GM19023 (cell line): Measurements from ENCODE around the gene KRT7.

Experiments
- ATAC-seq: cut with Tn5 transposase; IDR thresholded peaks from one replicate; pipeline ENCODE4 v1.9.1; 2021; ENCODE audit warnings: mild to moderate bottlenecking, moderate library complexity; ENCODE audit not compliant: unreplicated experiment

Gene KRT7

DNA sequence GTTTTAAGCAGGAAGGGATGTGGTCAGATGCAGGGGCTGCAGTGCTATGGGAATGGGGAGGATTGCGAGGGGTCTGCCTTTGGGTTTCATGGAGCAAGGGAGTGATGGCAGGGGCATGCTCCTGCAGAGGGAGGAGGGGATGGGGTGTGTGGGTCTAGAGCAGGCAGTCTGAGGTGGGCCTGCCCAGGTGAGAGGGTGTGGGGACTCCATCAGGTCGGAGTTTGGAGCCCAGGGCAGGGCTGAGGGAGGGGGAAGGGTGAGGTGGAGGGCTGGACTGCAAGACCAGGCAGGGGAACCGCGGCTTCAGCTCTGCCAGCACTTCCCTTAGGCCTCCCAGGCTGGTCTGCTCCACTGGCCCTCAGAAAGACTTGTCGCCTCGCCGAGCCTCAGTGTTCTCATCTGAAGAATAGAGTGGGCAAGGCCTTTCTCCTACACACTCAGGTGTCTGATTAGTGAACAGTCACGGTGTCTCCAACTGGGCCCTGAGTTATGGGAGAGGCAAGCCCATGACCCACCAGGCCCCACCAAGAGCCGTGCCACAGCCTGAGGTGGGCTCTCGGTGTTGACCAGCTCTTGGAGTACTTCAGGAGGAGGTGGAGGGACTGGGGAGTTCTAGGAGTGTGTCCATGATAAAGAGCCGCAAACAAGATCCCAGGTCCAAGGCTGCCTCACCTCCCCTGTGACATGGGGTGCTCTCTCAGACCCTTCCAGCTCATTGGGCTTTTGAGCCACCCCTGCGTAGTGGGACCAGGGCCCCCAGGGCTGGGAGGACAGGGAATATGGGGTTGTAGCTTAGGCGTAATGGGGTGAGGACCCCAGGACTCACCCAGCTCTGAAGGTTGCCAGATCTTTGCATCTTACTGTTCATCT is 21.1 kb upstream of the KRT7 start:
- no peak for ATAC-seq

DNA sequence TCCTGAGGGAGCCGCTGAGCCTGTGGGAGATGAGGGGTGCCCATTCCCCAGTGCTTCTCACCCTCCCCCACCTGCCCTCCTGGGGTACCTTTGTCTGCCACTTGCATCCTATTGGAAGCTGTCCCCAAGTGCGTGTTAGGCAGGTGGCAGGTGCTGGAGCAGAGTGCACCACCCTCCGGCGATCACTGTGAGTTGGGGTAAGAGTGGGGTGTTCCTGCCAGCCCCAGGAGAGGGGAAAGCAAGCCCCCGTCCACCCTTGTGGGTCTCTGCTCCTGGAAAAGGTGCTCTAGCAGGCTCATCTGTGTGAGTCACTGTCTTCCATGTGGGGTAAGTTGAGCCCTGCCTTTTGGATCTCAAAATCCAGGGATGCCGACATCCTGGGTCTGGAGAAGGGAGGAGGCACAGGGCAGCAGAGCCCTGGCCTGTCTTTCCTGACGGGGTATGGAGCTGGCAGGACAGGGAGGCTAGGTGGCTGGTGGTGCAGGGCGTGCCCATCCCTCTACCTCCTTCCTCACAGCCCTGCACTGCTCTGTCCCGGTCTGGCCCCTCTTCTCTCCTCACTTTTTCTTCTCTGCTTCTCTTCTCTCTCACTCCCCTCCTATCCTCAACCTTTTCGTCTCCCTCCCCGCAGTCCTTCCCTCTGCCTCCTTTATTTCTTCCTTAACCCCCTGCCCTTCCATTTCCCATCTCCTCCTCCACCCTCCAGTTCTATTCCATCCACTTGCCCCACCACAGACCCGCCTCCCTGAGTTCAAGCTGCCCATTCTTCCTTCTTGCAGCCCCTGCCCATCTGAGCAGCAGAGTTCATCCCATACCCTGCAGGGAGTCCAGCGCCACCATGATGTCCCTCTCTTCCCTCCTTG is 20.1 kb upstream of the KRT7 start:
- ATAC-seq, result no peak

DNA sequence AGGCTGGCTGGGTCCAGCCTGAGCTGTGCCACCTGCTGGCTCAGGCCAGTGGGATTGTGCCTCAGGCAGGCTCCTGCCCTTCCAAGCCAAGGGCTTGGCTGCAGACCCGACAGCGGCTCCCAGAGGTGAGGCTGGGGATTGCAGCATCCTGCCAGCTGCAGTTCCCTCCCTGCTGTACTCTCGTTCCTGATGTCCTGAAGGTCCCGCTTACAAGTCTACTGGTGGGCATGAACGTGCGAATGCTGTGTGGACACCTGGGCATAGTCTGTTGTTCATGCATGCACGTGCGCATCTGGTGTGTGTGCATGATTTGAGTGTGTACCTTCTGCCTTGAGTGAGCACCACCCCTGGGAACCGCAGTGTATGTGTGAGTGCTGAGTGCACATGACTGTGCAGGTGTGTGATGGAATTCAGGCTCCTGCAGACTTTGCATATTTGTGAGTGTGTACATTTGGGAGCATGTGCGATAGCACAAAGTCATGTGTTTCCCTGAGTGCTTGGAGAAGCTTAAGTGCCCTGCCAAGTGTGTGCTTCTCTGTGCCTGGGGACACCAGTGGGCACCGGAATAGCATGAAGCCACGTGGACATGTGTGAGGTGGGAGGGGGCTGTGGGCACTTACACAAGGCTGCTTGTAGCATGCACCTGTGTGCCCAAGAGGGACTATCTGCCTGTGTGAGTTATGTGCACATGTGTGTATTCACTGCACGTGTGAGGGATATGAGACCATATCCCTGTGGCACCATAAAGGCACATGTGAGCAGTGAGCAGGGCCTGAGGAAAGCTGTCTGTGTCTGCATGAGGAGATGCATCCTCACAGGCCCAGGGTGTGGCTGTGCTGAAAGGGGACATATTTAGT is 19.3 kb upstream of the KRT7 start:
- ATAC-seq, result no peak

DNA sequence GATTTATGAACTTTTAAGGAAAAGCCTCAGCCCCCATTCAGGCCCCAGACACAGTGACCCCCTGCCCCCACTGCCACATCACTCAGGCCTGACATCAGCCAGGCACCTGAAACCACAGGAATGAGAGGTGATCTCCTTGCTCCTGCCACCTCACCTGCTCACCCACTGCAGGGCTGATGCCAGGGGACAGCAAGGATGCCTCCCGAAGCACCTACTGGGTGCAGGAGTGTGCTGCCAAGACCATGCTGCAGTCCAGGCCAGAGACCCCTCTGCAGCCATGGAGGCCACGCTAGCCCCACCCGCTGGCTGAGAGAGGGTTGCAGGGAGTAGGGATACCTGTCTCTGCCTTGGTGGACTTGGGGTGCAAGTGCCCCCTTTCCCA is 18.6 kb upstream of the KRT7 start:
- ATAC-seq, result no peak

DNA sequence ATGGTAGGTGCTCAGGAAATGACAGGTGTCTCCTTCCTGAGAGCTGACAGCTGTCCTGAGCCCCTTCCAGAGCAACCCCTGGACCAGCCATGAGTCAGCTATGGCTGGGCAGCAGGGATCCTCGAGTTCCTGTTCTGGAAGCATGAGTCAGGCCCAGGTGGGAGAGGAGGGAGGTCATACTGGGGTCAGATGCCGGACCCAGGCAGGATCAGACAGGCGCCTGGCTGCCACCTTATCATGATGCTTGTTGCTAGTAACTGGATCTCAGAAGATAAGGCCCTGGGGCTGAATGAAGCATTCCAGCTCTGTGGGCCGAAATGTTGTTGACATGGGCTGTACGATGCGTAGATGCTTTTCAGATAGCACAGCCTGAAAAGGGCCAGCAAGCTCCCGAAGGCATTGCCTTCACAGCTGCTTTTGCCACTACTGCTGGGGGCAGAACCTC is 17.4 kb upstream of the KRT7 start:
- ATAC-seq, result no peak

DNA sequence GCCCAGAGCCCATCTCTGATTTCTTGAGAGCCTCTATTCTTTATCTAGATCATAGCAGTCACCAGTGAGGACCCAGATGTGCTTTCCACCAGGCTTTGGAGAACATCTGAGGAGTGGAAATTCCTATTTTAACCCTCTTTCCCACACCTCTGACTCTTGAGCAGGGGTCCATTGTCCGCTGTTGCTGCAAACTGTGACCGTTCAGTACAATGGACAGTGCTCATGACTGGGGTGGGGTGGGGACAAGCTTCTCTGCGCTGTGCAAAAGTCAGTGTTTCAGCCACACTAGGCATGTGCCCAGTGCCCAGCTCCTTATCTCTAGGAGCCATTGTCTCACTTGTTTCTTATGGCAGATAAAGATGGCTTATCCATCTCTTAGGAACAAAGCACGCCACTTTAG is 16.9 kb upstream of the KRT7 start:
- ATAC-seq, result no peak

DNA sequence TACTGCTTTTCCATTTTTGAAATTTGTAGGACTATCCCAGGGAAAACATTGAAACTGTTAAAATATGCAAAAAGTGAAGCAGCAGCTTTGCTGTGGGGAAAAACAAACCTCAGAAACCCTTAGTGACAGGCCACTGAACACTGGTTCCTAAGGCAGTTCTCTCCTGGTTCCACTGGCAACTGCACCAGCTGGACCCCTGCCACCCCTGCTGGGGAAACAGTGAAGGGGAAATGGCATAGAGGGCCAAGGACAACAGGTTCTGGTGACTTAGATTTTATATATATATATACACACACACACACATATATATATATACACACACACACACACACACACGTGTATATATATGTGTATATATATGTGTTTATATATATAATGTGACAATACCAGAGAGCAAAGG is 16.2 kb upstream of the KRT7 start:
- ATAC-seq, result no peak

DNA sequence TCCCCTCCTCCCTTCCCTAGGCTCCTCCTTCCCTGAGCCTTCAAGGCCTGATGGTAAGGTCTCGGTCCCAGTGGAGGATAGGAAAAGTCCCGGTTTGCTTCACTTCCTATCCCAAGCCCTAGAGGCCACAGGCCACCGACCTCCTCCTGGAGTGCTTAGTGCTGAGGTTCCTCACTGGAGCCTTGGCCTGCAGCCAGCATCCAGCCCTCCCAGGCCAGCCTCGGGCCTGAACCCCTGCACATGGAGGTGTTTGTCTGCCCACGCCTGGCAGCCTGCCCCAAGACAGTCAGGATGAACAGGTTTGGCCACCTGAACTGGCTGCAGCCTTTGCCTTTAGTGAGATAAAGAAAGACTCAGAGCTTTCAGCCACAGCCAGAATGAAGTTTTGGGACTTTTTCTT is 15.8 kb upstream of the KRT7 start:
- ATAC-seq, result no peak

DNA sequence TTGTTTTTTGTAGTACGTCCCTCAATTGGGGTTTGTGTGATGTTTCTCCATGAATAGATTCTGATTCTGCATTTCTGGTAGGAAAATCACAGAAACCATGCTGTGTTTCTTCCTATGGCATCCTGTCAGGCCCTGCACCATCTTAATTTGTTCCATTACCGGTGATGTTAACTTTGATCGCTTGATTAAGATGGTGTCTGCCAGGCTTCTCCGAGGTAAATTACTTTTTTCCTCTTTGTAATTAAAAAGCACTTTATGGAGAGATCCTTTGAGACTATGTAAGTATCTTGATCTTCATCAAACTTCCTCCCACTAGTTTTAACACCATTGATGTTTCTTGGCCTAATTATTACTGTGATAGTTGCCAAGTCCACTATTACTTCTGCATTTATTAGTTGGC is 15.0 kb upstream of the KRT7 start:
- ATAC-seq, result no peak

DNA sequence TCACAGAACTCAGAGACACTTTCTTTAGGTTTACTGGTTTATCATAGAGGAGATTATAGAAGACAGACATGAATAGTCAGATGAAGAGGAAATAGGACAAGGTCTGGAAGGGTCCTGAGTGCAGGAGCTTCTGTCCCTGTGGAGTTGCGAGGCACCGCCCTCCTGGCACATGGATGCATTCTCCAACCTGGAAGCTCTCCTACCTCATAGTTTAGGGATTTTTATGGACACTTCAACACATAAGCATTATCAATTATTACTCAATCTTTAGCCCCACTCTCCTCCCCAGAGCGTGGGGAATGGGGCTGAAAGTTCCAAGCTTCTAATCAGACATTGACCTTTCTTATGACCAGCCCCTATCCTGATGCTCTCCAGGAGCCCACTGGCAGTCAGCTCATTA is 12.6 kb upstream of the KRT7 start:
- no peak for ATAC-seq

DNA sequence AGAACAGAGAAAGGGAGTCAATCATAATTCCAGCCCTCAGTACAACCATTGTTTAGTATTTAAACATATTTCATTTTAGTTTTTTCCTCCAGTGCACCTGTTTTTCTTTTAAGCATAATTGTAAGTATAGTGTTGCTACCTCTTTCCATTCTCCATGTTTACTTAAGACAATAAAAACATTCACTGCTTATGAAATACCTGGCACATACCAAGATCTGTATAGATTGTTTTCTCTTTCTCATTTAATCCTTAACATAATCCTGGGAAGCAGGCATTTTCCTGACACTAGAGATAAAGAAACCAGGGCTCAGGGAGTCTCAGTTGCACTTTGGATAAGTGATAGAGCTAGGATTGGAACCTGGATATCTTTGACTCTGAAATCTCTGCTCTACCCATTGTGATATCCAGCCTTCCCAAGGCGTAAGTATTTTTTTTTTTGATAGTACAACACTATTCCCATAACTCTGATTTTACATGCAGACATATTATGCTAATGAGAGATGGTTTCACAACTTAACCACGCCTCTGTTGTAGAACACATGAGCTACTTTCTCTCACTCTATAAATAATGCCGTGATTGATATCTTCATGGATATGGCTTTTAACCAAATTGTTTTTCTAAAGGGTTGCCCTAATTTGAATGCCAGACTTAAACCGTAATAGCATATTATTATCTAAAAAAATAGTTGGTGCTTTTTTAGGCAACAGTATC is 11.8 kb upstream of the KRT7 start:
- ATAC-seq, result no peak

DNA sequence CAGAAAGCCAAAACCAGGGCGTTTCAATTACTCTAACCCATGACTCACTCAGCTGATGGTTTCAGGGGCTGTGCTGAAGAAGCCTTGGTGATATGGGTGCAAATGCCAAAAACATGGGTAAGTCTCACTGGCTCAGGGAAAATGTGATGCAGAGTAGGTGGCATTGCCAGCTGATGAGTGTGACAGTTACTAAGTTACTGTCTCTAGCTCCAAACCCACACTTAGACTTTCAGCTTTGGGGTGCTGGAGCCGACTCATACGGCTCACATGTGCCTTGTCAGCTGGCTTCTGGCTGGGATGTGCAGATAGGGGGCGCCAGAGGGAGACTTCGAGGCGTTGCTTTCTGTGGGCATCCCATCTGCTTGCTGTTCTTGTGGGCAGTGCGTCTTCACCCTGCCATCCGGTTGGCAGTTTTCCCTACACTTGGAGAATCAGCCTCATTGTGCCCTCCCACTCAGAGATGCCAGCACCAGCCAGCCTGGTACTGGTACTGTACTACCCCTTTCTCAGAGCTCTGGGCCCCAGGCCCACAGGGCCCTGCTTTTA is 11.1 kb upstream of the KRT7 start:
- no peak for ATAC-seq

DNA sequence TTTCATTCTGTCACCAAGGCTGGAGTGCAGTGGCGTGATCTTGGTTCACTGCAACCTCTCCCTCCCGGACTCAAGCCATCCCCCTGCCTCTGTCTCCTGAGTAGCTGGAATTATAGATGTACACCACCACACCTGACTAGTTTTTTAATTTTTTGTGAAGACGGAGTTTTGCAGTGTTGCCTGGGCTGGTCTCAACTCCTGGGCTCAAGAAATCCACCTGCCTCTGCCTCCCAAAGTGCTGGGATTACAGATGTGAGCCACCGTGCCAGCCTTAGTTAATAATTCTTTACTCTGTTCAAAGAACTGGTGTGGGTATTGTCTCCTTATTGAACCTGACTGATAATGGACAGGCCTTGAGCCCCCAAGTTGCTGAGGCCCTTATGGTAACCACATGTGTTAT is 10.4 kb upstream of the KRT7 start:
- ATAC-seq, result no peak

DNA sequence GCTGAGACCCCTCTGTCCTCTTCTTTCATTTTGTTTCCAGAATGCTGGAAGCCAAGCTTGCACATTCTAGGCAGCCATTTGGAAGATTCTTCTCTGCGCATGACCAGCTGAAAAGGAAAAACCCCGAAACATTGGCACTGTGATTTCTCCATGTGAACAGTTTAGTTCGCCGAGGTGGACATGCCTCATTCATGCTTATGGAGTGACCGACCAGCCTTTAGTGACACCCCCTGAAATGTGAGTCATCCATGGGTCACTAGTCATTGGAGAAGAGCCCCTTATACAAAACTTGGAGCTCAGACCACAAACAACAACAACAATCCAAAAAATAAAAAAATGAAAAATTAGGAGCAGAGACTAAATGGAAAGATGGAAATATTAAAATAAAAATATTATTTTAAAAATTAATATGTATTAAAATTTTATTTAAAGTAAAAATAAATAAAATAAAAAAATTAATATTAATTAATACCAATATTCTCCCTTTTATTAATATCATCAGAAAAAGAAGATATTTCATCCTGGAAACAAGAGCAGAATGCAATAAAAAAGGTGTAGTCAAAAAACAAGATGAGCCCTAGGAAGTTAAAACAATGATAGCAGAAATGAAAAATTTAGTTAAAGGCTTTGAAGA is 9.5 kb upstream of the KRT7 start:
- ATAC-seq, result no peak

DNA sequence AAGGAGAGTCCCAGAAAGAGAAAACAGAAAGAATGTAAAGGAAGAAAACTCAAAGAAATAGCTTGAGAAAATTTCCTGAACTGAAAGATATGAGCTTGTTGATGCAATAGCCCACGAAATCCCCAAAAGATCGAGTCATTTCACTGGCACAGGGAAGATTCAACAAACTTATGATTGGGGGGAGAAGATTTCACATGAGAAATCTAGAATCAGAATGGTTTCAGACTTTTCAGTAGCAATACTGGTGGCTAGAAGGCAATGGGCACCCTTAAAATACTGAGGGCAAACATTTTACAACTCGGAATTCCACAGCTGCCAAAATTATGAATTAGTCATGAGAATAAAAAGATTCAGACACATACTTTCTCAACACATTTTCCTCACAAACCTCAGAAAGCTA is 8.9 kb upstream of the KRT7 start:
- ATAC-seq, result no peak

DNA sequence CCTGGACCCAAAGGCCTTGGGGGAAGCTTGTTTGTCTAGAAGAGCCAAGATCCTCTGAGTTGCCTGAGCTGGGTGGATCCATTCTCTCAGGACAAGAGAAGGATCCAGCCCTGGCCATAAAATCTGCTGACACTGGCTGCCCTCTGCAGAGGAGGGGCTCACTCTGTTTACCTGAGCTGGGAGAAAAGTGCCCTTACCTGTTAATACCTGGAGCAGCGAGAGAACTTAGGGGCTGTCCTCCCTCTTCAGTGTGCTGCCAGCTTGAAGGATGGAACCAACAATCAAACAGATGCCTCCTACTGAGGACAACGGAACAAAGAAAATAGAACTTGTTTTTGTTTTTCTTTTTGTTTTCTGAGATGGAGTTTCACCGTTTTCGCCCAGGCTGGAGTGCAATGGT is 7.3 kb upstream of the KRT7 start:
- no peak for ATAC-seq

DNA sequence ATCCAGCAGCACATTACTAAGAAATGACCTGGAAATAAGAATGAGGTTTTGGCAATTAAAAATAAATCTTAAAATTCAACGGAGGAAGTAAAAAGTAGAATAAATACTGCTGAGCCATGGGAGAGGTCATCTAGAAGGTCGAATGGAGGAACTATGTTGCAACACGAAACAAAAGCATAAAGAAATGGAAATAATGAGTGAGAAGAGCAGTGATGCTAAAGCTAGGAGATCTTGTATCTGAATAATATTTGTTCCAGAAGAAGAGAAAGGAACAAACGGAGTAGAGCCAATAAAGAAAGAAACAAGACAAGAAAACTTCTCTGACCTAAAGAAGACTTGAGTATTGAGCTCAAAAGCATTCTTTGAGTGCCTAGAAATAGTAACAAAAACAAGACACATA is 6.6 kb upstream of the KRT7 start:
- ATAC-seq, result no peak

DNA sequence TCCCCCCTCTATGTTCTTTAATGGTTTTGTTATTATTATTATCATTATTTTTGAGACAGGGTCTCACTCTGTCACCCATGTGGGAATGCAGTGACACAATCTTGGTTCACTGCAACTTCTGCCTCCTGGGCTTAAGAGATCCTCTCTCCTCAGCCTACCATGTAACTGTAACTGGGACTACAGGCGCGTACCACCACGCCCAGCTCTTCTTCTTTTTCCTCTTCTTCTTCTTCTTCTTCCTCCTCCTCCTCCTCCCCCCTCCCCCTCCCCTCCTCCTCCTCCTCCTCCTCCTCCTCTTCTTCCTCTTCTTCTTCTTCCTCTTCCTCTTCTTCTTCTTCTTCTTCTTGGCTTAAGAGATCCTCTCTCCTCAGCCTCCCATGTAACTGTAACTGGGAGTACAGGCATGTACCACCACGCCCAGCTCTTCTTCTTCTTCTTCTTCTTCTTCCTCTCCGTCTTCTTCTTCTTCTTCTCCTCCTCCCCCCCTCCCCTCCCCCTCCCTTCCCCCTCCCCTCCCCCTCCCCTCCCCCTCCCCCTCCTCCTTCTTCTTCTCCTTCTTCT is 5.4 kb upstream of the KRT7 start:
- ATAC-seq, result no peak

DNA sequence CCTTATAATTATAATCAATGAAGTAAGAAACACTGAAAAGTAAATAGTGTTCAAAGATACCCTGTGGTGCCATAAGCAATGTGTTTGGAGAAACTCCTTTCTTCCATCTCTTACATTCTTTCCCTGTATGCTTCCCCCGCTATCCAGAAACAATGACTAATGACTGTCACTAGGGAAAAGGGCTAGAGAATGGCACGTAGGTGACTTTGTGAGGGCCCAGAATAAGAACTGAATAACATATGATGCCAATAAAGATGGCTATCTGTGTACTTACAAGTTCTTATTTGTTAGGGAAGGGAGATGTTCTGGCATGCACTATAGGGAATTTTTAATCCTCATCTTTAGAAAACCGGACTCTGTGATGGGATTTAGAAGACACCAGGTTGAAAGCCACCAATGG is 4.7 kb upstream of the KRT7 start:
- ATAC-seq, result no peak

DNA sequence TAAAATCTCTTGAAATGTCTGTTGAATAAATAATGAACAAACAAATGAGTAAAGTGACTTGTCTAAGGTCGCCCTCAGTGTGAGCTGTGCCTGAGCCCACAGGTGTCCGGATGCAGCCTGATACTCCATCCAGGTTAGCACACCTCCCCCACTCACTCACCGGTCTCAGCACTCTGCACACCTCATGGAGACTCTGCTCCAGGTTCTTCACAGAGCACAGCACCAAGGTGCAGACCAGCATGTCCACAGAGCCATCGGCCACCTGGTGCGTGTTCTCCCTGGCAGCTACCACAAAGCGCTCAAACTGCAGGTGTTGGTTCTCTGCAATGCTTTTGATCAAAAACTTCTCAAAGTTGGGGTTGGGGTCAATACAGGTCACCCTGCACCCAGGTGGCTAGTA is 4.1 kb upstream of the KRT7 start:
- no peak for ATAC-seq
